ENCODE results near the gene MCF2L2.

- TF ChIP-seq EZH2 (IDR thresholded peaks at IDR 0.05; ENCODE audit: borderline replicate concordance, insufficient read depth, low read depth, low read length, poor library complexity, severe bottlenecking) = no peak
- TF ChIP-seq CTCF (IDR thresholded peaks at IDR 0.05) = no peak
Observed at GRCh38 chr3:183434992-183435391, 6.6 kb upstream of the MCF2L2 start.

Data from B cell (primary cell).